GM13977 (cell line): Measurements from ENCODE around the gene SCFD2.

ENCODE experiments used
- DNase-seq: peaks from one replicate; pipeline ENCODE4 v3.0.0; 2012; ENCODE audit warnings: low spot score
- in situ Hi-C: fragments of 300-500 bp; cut with MboI; formaldehyde crosslinking; loops from one replicate; pipeline ENCODE4 v1.12.0; 2022; ENCODE audit warnings: low sequenced_read_pairs, low pct_unique_long_range_greater_than_20kb, mixed read lengths, inconsistent platforms; ENCODE audit not compliant: unreplicated experiment
- TF ChIP-seq, protein P1 (sequence below): IDR thresholded peaks from 2 replicates; pipeline ENCODE4 v1.5.1; 2012; ENCODE audit warnings: mild to moderate bottlenecking, control low read depth; ENCODE audit not compliant: insufficient read depth; ENCODE audit errors: extremely low read depth, missing control alignments

The SCFD2 gene

DNA sequence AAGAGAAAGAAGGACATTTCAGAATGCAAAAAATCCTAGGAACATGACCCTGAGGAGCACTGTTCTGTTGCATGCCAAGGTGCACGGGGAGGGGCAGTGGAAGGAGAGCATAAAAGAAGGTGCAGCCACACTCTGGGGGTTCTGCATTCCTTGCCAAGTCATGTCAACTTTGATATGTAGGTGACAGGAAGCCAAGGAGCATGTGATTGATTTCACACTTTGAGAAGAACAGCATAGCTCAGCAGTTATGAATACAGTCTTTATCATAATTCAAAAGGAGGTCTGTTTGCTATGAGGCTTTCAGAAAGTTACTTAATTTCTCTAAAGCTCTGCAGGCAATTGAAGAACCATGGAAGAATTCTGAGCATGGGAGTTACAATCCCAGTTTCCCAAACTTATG lies 50.6 kb downstream of the SCFD2 start:
- in situ Hi-C loops: no loop called here
- DNase-seq: no peak
- TF ChIP-seq, protein P1, sequence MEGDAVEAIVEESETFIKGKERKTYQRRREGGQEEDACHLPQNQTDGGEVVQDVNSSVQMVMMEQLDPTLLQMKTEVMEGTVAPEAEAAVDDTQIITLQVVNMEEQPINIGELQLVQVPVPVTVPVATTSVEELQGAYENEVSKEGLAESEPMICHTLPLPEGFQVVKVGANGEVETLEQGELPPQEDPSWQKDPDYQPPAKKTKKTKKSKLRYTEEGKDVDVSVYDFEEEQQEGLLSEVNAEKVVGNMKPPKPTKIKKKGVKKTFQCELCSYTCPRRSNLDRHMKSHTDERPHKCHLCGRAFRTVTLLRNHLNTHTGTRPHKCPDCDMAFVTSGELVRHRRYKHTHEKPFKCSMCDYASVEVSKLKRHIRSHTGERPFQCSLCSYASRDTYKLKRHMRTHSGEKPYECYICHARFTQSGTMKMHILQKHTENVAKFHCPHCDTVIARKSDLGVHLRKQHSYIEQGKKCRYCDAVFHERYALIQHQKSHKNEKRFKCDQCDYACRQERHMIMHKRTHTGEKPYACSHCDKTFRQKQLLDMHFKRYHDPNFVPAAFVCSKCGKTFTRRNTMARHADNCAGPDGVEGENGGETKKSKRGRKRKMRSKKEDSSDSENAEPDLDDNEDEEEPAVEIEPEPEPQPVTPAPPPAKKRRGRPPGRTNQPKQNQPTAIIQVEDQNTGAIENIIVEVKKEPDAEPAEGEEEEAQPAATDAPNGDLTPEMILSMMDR: no peak

DNA sequence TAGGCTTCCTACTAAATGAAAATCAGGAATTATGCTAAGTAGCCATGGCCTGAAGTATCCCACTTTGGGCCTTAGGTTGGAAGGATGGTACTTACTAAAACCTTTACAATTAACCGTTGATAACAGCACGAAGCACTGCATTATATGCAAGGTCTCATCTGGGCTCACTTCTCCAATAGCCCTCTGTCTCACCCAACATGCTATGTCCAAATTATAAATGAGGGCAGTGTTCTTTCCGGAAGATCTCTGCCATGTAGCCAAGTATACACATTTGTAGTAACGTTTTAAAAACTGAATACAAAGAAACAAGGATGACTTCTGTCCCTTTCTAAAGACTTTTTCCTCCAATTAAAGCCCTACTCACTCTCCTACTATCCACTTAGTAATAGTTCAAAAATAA lies 51.6 kb downstream of the SCFD2 start:
- in situ Hi-C loops: no loop called here
- TF ChIP-seq, protein P1: no peak
- no peak for DNase-seq

DNA sequence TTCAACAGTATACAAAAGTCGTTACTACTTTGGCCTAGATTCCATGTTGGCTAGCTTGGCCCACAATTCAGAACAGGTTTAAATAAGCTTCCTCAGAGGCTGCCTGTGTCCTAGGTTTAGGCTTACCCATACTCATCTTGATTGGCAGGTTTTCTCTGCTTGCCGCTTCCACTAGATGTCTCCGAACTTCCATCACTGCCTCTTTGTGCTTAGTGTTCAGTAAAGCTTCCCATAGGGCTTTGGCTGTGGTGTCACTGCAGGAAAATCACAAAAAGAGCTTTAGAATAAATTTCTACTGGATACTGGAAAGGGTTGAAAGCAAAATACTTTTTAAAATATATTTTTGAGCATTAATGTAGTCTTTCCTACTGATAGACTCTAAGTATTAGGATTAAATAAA lies 52.4 kb downstream of the SCFD2 start:
- in situ Hi-C loops: no loop called here
- TF ChIP-seq, protein P1: no peak
- DNase-seq: no peak

DNA sequence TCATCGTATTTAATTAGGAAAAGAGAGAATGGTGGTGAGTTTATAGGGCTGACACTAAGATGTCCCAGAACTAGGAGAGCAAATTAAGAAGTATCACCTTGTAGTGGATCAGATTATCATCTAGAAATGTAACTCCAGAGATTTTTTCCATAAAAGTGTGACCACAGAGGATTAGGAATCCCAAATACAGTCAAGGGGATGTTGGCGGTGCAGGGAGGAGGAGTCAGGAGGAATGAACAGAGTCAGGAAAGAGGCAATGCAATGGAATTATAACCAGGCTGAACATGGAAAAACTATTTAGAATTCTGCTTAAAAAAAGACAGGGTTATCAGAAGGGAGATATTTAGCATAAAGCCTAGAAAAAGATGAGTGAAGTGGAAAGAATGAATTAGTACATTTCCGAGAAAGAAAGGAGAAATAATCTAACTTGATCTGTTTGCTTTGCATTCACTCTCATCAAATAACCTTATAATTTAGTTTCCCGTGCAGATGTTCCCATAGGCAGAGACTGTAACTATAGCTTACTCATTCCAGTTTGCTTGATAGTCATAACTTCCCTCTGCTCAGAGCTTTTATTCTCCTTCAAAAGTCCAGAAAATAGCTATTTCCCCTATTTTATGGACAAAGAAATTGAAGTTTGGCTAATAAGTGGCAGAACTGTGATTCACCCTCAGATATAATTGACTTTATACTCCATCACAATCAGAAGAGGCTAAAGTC lies 56.4 kb downstream of the SCFD2 start:
- TF ChIP-seq, protein P1: no peak

DNA sequence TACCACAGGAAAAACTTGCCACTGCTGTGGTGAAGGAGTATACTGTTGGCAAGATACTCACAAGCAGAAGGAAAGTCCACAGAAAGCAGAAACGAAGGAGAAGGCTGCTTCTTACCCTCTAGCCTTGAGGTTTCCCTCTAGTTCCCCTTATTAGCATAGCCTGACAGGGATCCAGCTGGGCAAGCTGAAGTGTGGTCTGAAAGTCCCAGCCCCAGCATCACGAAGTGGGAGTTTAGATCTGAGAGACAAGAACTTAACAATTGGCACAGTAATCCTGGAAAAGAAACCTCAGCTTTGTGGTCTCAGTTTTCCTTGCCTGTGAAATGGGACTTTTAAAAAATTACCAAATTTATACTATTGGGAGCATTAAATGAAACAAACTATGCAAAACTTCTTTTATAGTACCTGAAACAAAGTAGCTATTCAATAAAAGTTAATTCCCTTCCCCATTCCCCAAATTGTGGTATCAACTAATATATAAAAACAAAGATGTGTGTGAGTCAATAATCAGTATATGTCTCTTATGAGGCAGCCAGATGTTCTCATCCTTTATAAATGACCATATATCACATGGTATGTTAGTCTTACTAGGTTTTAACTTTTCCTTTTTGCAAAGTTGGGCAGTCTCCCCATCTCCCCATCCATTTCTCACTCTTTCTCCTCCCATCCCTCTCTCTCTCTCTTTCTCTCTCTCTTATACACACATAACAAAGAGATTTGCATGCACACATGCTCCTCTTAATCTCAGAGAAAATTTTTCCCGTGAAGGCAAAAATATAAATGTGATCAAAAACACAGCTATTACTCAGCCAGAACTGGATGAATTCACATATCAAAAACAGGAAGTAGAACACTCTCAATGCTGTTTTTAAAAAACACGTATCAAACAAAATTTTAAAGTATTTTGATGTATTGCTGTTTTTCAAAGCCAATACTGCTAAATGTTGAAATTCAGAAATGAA lies 57.8 kb downstream of the SCFD2 start:
- TF ChIP-seq, protein P1: no peak
- in situ Hi-C loops: no loop called here
- no peak for DNase-seq

More for the DNA sequence above, 56.4 kb downstream of the SCFD2 start:
- DNase-seq: no peak
- in situ Hi-C loops: no loop called here

DNA sequence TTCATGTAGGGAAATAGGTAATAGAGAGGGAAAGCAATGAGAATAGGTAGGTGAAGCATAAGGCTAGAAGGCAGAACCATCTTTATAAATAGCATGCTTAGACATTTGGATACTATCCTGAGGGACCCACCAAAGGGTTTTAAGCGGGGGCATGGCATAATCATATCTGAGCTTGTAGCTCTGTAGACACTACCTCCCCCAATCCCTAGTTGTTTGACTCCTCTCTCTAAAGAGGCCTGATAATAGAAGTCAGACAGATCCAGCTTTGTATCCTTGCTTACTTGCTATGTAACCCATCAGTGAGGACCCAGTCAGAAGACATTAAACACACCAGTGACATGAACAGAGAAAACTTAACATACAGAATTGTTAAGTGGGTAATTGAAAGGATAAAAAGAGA lies 58.7 kb downstream of the SCFD2 start:
- no peak for DNase-seq
- in situ Hi-C loops: no loop called here

More for the DNA sequence above, 58.7 kb downstream of the SCFD2 start:
- TF ChIP-seq, protein P1: no peak
